OCI-LY7 (cell line): ENCODE measurements around the gene CCR8.

Experiments used
- EZH2phosphoT487 ChIP-seq: fragments of 200-600 bp; sonication (generic); IDR thresholded peaks from 2 replicates; pipeline ENCODE4 v1.6.1; 2018; ENCODE audit warnings: low read depth, borderline replicate concordance, mild to moderate bottlenecking, mixed run types, antibody characterized with exemption, low read length, moderate library complexity, mixed read lengths
- TF ChIP-seq, protein P1 (sequence below): fragments of 200-600 bp; sonication (generic); conservative IDR thresholded peaks from 2 replicates; pipeline ENCODE4 v1.5.1; 2014; ENCODE audit warnings: mild to moderate bottlenecking, antibody characterized with exemption, low read length, moderate library complexity, mixed read lengths

DNA sequence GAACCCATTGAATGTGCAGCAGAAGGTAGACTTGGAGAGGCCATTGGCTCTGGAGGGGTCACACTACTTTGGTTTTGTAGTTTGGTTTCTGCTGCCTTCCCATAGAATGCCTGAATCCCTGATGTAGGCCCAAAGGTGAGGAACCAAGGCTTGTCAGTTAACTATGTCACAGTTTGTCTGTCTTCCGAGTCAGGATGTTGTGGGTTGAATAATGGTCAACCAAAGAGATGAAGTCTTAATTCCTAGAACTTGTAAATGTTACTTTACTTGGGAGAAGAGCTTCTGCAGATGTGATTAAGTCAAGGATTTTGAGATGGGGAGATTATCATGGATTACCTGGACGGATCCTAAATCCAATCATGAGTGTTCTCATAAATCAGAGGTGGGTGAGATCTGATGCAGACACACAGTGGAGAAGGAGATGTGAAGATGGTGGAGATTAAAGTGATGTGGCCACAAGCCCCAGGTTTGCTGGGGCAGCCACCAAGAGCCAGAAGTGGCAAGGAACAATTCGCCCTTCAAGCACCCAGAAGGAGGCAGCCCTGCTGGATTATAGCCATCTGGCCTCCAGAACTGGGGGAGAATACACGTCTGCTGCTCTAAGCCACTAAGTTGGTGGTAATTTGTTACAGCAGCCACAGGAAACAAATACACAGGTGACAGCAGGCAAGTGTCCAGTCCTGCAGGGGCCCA is 2.3 kb upstream of the CCR8 start:
- TF ChIP-seq, protein P1, sequence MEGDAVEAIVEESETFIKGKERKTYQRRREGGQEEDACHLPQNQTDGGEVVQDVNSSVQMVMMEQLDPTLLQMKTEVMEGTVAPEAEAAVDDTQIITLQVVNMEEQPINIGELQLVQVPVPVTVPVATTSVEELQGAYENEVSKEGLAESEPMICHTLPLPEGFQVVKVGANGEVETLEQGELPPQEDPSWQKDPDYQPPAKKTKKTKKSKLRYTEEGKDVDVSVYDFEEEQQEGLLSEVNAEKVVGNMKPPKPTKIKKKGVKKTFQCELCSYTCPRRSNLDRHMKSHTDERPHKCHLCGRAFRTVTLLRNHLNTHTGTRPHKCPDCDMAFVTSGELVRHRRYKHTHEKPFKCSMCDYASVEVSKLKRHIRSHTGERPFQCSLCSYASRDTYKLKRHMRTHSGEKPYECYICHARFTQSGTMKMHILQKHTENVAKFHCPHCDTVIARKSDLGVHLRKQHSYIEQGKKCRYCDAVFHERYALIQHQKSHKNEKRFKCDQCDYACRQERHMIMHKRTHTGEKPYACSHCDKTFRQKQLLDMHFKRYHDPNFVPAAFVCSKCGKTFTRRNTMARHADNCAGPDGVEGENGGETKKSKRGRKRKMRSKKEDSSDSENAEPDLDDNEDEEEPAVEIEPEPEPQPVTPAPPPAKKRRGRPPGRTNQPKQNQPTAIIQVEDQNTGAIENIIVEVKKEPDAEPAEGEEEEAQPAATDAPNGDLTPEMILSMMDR, result no peak
- TF ChIP-seq EZH2phosphoT487, result no peak
